HepG2 (cell line): Measurements from ENCODE around the gene PCYOX1L. TPM values are rescaled to one million over a fixed set of nuclear protein-coding genes. Genes with fewer than 3 reads are reported as not detected.

Experiments used
- ARID5B ChIP-seq: IDR thresholded peaks from 2 replicates; pipeline ENCODE4 v1.4.0; 2020; ENCODE audit warnings: mild to moderate bottlenecking, missing genetic modification reagents
- ATAD3A ChIP-seq: sonication (generic); formaldehyde crosslinking; IDR thresholded peaks from 2 replicates; pipeline ENCODE4 v1.4.0; 2020; ENCODE audit warnings: missing genetic modification reagents
- BCL6 ChIP-seq: IDR thresholded peaks from 2 replicates; pipeline ENCODE4 v1.6.1; 2016; ENCODE audit warnings: missing genetic modification reagents, missing compliant biosample characterization
- EED ChIP-seq: sonication (generic); formaldehyde crosslinking; IDR thresholded peaks from 2 replicates; pipeline ENCODE4 v1.5.0; 2020; ENCODE audit warnings: mild to moderate bottlenecking, missing genetic modification reagents
- ESRRA ChIP-seq: sonication (generic); formaldehyde crosslinking; IDR thresholded peaks from 2 replicates; pipeline ENCODE4 v1.5.1; 2020; ENCODE audit warnings: mild to moderate bottlenecking, low read depth, missing genetic modification reagents
- ETV6 ChIP-seq: sonication (generic); formaldehyde crosslinking; conservative IDR thresholded peaks from 2 replicates; pipeline ENCODE4 v1.4.0; 2020; ENCODE audit warnings: missing genetic modification reagents
- FOXC1 ChIP-seq: sonication (generic); formaldehyde crosslinking; IDR thresholded peaks from 2 replicates; pipeline ENCODE4 v1.8.0; 2022; ENCODE audit warnings: mild to moderate bottlenecking, missing genetic modification reagents, borderline replicate concordance
- HBP1 ChIP-seq: IDR thresholded peaks from 2 replicates; pipeline ENCODE4 v1.6.1; 2016; ENCODE audit warnings: low read depth, control low read depth
- HNRNPL ChIP-seq: fragments of 200-400 bp; formaldehyde crosslinking; IDR thresholded peaks from 2 replicates; pipeline ENCODE4 v1.6.1; 2017; ENCODE audit warnings: mild to moderate bottlenecking, low read depth, low read length
- KAT8 ChIP-seq: IDR thresholded peaks from 2 replicates; pipeline ENCODE4 v1.6.1; 2016; ENCODE audit warnings: missing genetic modification reagents, missing compliant biosample characterization
- KDM2A ChIP-seq: sonication (generic); formaldehyde crosslinking; IDR thresholded peaks from 2 replicates; pipeline ENCODE4 v1.4.0; 2020; ENCODE audit warnings: low read depth, missing genetic modification reagents, borderline replicate concordance
- KLF16 ChIP-seq, 2 experiments: sonication (generic) in 1 of 2; formaldehyde crosslinking in 1 of 2; IDR thresholded peaks; 2 replicates each; pipeline versions ENCODE4 v1.6.1 to v1.8.0; 2016 to 2023; ENCODE audit warnings: missing genetic modification reagents in 2 of 2, missing compliant biosample characterization in 1 of 2
- KMT2A ChIP-seq: sonication (generic); formaldehyde crosslinking; IDR thresholded peaks from 2 replicates; pipeline ENCODE4 v1.4.0; 2020; ENCODE audit warnings: missing genetic modification reagents
- MAFG ChIP-seq: sonication (generic); formaldehyde crosslinking; IDR thresholded peaks from 2 replicates; pipeline ENCODE4 v1.5.1; 2020; ENCODE audit warnings: mild to moderate bottlenecking, missing genetic modification reagents
- SMYD3 ChIP-seq: sonication (generic); formaldehyde crosslinking; IDR thresholded peaks from 2 replicates; pipeline ENCODE4 v1.8.1; 2023; ENCODE audit warnings: mild to moderate bottlenecking, missing genetic modification reagents
- SNAPC2 ChIP-seq: sonication (generic); formaldehyde crosslinking; IDR thresholded peaks from 2 replicates; pipeline ENCODE4 v1.8.1; 2022; ENCODE audit warnings: mild to moderate bottlenecking, missing genetic modification reagents
- TCF12 ChIP-seq, 2 experiments: fragments of 450-650 bp in 1 of 2; sonication (generic) in 1 of 2; formaldehyde crosslinking in 1 of 2; IDR thresholded peaks; 2 replicates each; pipeline versions ENCODE4 v1.6.1 to v1.8.0; 2017 to 2022; ENCODE audit warnings: antibody characterized with exemption in 1 of 2, mild to moderate bottlenecking in 1 of 2, missing genetic modification reagents in 1 of 2, moderate library complexity in 1 of 2
- ZNF260 ChIP-seq: sonication (generic); formaldehyde crosslinking; IDR thresholded peaks from 2 replicates; pipeline ENCODE4 v1.4.0; 2020; ENCODE audit warnings: missing genetic modification reagents, low read depth, mild to moderate bottlenecking, borderline replicate concordance
- ZNF629 ChIP-seq: sonication (generic); formaldehyde crosslinking; conservative IDR thresholded peaks from 2 replicates; pipeline ENCODE4 v1.5.0; 2020; ENCODE audit warnings: missing genetic modification reagents
- ZNF839 ChIP-seq: sonication (generic); formaldehyde crosslinking; IDR thresholded peaks from 2 replicates; pipeline ENCODE4 v1.4.0; 2020; ENCODE audit warnings: missing genetic modification reagents, mild to moderate bottlenecking, borderline replicate concordance
- ZSCAN20 ChIP-seq: sonication (generic); formaldehyde crosslinking; IDR thresholded peaks from 2 replicates; pipeline ENCODE4 v1.4.0; 2020; ENCODE audit warnings: missing genetic modification reagents, mild to moderate bottlenecking, borderline replicate concordance
- polyA plus RNA-seq, 8 experiments: library from polyadenylated mRNA; depleted of rRNA in 3 of 8; stranded (reverse) in 7 of 8; unstranded in 1 of 8; fragments of >200 nt; fragmentation: Illumina TruSeq in 4 of 8; extraction: Trizol in 4 of 8; gene quantifications; 2 replicates each; pipeline versions ENCODE4 v1.2.1 to v1.2.3, GENCODE V29; 2011 to 2016; ENCODE audit warnings: low read depth in 4 of 8, missing spikeins in 1 of 8, mixed read lengths in 1 of 8; ENCODE audit not compliant: insufficient read depth in 1 of 8
- total RNA-seq, 5 experiments: library from RNA; depleted of rRNA; stranded (reverse); fragments of >200 nt; fragmentation: Illumina TruSeq; extraction: Trizol; gene quantifications; 2 replicates each; pipeline ENCODE4 v1.2.3, GENCODE V29; 2016; ENCODE audit warnings: low read depth in 1 of 5
- TF ChIP-seq, protein P1 (sequence below): sonication (generic); formaldehyde crosslinking; IDR thresholded peaks from 2 replicates; pipeline ENCODE4 v1.4.0; 2020; ENCODE audit warnings: missing genetic modification reagents

PCYOX1L gene
- total and polyA plus RNA-seq, 2 of the 13 experiments (the other 11 are each of a cell fraction or from before 2014, with no cell fraction given) = 1.00 to 3.7 TPM

- TF ChIP-seq ZNF629 (CRISPR knock-in tag) = no peak
- TF ChIP-seq TCF12 (IDR thresholded peaks at IDR 0.05) = no peak
- no peak for TF ChIP-seq TCF12 (CRISPR knock-in tag; IDR thresholded peaks at IDR 0.05)
- no peak for TF ChIP-seq ZNF260 (CRISPR knock-in tag)
- TF ChIP-seq KLF16 (CRISPR knock-in tag; IDR thresholded peaks at IDR 0.05) = 0 out of 4 replicates have a peak, but pooled peaks of 1 of the 2 experiments have one; percentile 16
- no peak for TF ChIP-seq KDM2A (CRISPR knock-in tag)
- no peak for TF ChIP-seq EED (CRISPR knock-in tag)
- no peak for TF ChIP-seq ETV6 (CRISPR knock-in tag)
- no peak for TF ChIP-seq HBP1 (CRISPR knock-in tag)
- no peak for TF ChIP-seq SNAPC2 (CRISPR knock-in tag)
- TF ChIP-seq, protein P1, sequence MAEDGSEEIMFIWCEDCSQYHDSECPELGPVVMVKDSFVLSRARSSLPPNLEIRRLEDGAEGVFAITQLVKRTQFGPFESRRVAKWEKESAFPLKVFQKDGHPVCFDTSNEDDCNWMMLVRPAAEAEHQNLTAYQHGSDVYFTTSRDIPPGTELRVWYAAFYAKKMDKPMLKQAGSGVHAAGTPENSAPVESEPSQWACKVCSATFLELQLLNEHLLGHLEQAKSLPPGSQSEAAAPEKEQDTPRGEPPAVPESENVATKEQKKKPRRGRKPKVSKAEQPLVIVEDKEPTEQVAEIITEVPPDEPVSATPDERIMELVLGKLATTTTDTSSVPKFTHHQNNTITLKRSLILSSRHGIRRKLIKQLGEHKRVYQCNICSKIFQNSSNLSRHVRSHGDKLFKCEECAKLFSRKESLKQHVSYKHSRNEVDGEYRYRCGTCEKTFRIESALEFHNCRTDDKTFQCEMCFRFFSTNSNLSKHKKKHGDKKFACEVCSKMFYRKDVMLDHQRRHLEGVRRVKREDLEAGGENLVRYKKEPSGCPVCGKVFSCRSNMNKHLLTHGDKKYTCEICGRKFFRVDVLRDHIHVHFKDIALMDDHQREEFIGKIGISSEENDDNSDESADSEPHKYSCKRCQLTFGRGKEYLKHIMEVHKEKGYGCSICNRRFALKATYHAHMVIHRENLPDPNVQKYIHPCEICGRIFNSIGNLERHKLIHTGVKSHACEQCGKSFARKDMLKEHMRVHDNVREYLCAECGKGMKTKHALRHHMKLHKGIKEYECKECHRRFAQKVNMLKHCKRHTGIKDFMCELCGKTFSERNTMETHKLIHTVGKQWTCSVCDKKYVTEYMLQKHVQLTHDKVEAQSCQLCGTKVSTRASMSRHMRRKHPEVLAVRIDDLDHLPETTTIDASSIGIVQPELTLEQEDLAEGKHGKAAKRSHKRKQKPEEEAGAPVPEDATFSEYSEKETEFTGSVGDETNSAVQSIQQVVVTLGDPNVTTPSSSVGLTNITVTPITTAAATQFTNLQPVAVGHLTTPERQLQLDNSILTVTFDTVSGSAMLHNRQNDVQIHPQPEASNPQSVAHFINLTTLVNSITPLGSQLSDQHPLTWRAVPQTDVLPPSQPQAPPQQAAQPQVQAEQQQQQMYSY (CRISPR knock-in tag) = no peak
- TF ChIP-seq SMYD3 (CRISPR knock-in tag) = no peak
- no peak for TF ChIP-seq ATAD3A (CRISPR knock-in tag)
- no peak; the same call in 1 of the 2 replicates for TF ChIP-seq FOXC1 (CRISPR knock-in tag)
- 0 out of 2 replicates have a peak, but pooled peaks have one; percentile 46 for TF ChIP-seq ESRRA (CRISPR knock-in tag)
- no peak for TF ChIP-seq KAT8 (CRISPR knock-in tag)
- no peak for TF ChIP-seq BCL6 (CRISPR knock-in tag)
- no peak for TF ChIP-seq ZSCAN20
- no peak for TF ChIP-seq ZNF839 (CRISPR knock-in tag)
- TF ChIP-seq ARID5B (CRISPR knock-in tag) = peak; percentile 57
- no peak for TF ChIP-seq KMT2A (CRISPR knock-in tag)
- TF ChIP-seq MAFG (CRISPR knock-in tag) = no peak
- TF ChIP-seq HNRNPL = no peak
These were observed 22.7 kb downstream of the PCYOX1L start (continued) for GRCh38 chr5:149380466-149381121.
